Measurements from ENCODE around the gene DSP.

The DSP gene

DNA sequence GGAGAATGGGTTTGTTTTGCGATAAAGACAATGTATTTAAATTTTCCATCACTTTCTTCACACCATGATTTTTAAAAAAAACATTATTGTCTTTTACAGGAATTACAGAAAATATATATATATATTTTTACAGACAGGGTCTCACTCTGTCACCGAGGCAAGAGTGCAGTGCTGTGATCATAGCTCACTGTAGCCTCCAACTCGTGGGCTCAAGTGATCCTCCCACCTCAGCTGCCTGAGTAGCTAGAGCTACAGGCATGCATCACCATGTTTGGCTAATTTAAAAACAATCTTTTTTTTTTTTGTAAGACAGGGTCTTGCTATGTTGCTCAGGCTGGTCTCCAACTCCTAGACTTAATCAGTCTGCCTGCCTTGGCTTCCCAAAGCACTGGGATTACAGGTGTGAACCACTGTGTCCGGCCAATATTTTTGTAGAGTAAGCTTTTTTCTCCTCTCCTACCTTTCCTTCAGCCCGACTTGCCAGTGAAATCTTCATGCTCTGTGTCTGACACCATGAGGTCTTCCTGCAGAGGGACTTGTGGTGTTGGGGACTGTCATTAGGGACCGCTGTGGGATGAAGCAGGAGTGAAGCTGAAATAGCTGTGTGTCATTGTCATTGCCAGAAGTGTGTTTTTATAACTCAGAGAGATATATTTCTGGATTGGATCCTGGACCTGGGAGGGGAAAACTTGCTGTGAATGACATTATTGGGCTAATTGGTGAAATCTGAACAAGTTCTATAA is 13.2 kb downstream of the DSP start:
- H3K27me3 ChIP-seq (ENCODE audit: control insufficient read depth, insufficient read depth, low read length) = no peaks in the 10 kb centered on the region
- H3K36me3 ChIP-seq (ENCODE audit: control insufficient read depth, insufficient read depth, low read length) = peaks cover 6% of the 10 kb centered on the region
- H3K9me3 ChIP-seq (ENCODE audit: control insufficient read depth, insufficient read depth, low read length) = no peaks in the 10 kb centered on the region
- no peak overlapping the region for H3K4me3 ChIP-seq (ENCODE audit: low read depth, low read length)
- no peaks in the 10 kb centered on the region for H3K4me1 ChIP-seq (ENCODE audit: control insufficient read depth, insufficient read depth, low read length)
- H3K9ac ChIP-seq (ENCODE audit: low read depth, low read length) = no peak overlapping the region

DNA sequence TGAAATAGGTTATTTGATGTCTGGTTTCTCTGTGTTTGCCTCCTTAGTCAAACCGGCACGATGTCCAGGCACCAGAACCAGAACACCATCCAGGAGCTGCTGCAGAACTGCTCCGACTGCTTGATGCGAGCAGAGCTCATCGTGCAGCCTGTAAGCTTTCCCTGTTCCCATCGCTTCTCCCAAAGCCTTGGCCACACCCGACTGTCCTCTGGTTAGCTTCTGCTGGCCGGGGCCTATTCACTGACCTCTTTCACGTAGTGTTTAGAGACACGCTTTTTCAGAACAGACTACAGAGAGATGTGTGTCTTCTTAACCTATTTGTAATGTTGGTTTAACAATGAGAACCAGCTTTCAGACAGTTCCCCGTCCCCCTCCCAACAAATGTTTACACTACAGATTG is 14.2 kb downstream of the DSP start:
- Histone ChIP-seq H3K4me3 (ENCODE audit: low read depth, low read length) (no peak overlapping the region), H3K27me3 (ENCODE audit: control insufficient read depth, insufficient read depth, low read length) (no peaks in the 10 kb centered on the region), H3K9ac (ENCODE audit: low read depth, low read length) (no peak overlapping the region), H3K9me3 (ENCODE audit: control insufficient read depth, insufficient read depth, low read length) (no peaks in the 10 kb centered on the region), H3K4me1 (ENCODE audit: control insufficient read depth, insufficient read depth, low read length) (no peaks in the 10 kb centered on the region), H3K36me3 (ENCODE audit: control insufficient read depth, insufficient read depth, low read length) (peaks cover 6% of the 10 kb centered on the region)

DNA sequence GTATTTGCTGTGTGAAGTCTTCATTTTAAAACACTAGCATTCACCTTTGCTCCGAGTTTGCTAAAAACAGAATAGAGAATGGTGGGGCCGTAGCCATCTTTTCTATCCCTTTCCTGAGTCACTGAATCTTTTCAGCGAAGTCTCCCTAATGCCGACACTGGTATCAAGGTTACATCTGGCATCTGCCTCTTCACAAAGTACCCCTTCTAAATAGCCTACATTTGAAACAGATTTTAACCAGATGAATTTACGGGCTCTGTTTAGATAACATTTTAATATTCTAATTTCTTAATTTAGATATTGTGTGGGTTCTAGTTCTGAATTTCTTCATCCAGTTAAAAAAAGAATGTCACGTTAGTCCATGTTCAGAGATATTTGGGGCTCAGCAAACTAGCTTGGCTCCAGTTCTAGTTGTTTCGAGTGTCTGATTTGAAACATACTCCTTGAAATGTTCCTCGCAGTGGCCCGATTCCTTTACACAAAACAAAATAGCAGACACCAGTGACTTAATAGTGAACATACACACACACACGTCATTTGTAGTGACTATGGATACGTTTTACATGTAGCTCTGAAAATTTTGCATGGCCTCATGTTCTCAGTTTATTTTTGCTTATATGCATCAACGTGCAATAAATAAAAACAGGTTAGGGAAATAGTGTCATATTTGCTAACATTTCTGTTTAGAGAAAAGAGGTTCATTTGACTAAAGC is 15.1 kb downstream of the DSP start:
- H3K4me1 ChIP-seq (ENCODE audit: control insufficient read depth, insufficient read depth, low read length) = no peaks in the 10 kb centered on the region
- H3K36me3 ChIP-seq (ENCODE audit: control insufficient read depth, insufficient read depth, low read length) = peaks cover 6% of the 10 kb centered on the region
- no peak overlapping the region for H3K4me3 ChIP-seq (ENCODE audit: low read depth, low read length)
- no peaks in the 10 kb centered on the region for H3K27me3 ChIP-seq (ENCODE audit: control insufficient read depth, insufficient read depth, low read length)
- H3K9ac ChIP-seq (ENCODE audit: low read depth, low read length) = no peak overlapping the region
- no peaks in the 10 kb centered on the region for H3K9me3 ChIP-seq (ENCODE audit: control insufficient read depth, insufficient read depth, low read length)

DNA sequence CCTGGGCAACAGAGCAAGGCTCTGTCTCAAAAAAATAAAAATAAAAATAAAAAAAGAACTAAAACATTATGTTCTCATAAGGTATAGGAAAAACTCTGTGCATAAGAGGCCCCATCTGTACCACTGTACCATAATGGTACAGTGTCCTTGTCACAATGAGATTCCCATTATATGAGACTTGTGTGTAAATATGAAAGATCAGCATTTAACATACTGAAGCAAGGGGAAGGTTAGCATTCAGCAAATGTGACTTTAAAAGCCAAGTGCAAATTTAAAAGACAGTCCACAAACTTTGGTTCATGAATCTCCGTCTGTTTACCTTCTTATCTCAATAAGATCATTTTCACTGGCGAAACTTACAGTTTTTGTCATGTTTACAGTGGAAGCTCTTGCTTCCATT is 16.2 kb downstream of the DSP start:
- Histone ChIP-seq H3K4me1 (ENCODE audit: control insufficient read depth, insufficient read depth, low read length) (no peaks in the 10 kb centered on the region), H3K4me3 (ENCODE audit: low read depth, low read length) (no peak overlapping the region), H3K27me3 (ENCODE audit: control insufficient read depth, insufficient read depth, low read length) (no peaks in the 10 kb centered on the region), H3K9me3 (ENCODE audit: control insufficient read depth, insufficient read depth, low read length) (no peaks in the 10 kb centered on the region), H3K36me3 (ENCODE audit: control insufficient read depth, insufficient read depth, low read length) (peaks cover 6% of the 10 kb centered on the region), H3K9ac (ENCODE audit: low read depth, low read length) (no peak overlapping the region)

DNA sequence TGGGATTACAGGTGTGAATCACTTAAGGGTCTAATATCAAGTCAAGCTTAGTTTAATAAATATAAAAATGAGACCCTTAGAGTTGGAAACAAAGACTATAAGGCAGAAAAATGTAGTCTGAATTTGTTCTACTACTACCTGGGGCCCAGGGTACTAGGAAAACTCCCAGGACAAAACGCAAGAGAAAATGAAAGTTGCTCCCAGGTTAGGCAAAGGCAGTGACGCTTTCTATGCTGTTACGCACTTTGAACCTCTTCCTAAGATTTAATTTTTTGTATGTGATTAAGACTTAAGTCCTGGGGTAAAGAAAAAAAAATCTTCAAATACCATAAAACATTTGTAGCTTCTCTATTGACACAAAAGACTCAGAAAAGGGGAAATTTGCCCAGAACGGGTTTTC is 17.3 kb downstream of the DSP start:
- no peak overlapping the region for H3K4me3 ChIP-seq (ENCODE audit: low read depth, low read length)
- no peak overlapping the region for H3K9ac ChIP-seq (ENCODE audit: low read depth, low read length)
- no peaks in the 10 kb centered on the region for H3K27me3 ChIP-seq (ENCODE audit: control insufficient read depth, insufficient read depth, low read length)
- no peaks in the 10 kb centered on the region for H3K9me3 ChIP-seq (ENCODE audit: control insufficient read depth, insufficient read depth, low read length)
- peaks cover 6% of the 10 kb centered on the region for H3K36me3 ChIP-seq (ENCODE audit: control insufficient read depth, insufficient read depth, low read length)
- H3K4me1 ChIP-seq (ENCODE audit: control insufficient read depth, insufficient read depth, low read length) = no peaks in the 10 kb centered on the region

DNA sequence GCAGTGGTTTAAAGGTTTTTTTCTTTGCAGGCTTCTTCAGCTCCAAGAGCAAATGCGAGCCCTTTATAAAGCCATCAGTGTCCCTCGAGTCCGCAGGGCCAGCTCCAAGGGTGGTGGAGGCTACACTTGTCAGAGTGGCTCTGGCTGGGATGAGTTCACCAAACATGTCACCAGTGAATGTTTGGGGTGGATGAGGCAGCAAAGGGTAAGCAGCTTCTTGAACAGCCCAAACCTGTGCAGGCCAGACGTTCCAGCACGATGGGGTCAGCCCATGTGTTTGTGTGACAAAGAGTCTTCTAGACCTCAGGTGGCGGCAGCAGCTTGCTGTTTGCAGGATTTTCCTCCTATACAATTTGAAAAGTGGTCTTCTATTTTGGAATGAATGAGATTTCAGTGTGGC is 17.7 kb downstream of the DSP start:
- no peak overlapping the region for H3K4me3 ChIP-seq (ENCODE audit: low read depth, low read length)
- no peaks in the 10 kb centered on the region for H3K4me1 ChIP-seq (ENCODE audit: control insufficient read depth, insufficient read depth, low read length)
- no peaks in the 10 kb centered on the region for H3K27me3 ChIP-seq (ENCODE audit: control insufficient read depth, insufficient read depth, low read length)
- H3K9me3 ChIP-seq (ENCODE audit: control insufficient read depth, insufficient read depth, low read length) = no peaks in the 10 kb centered on the region
- peaks cover 6% of the 10 kb centered on the region for H3K36me3 ChIP-seq (ENCODE audit: control insufficient read depth, insufficient read depth, low read length)
- no peak overlapping the region for H3K9ac ChIP-seq (ENCODE audit: low read depth, low read length)

DNA sequence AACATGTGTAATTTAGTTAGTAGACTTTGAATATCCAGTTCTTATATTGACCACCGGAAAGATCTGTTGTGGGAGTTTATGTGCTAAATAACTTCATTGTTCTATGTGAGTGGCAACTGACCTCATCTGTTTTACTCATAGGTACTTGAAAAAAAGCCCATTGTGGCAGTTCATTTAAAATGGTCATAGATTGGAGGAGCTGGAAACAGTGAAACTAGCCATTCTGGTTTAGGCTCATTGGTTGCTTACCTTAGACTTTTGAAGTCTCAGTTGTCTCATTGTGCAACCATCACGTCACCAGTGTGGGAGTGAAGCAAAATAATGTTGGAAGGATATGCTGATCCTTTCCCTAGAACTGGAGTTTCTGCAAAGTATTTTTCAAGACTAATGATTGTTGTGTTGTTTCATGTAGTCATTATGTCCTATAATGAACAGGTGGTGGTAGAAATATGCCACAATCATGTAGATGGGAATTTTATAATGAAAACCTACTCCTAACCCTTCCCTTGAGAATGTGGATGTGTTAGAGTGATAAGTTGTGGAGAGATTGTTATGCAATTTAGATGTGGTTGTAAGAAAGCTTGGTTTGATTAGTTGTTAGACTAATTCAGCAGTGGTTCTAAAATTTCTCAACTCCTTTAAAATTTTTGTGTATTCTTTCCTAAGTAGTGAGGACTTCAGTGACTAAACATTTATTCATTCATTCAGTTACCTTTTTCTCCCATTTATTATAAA is 18.3 kb downstream of the DSP start:
- H3K9me3 ChIP-seq (ENCODE audit: control insufficient read depth, insufficient read depth, low read length) = no peaks in the 10 kb centered on the region
- no peaks in the 10 kb centered on the region for H3K27me3 ChIP-seq (ENCODE audit: control insufficient read depth, insufficient read depth, low read length)
- H3K4me3 ChIP-seq (ENCODE audit: low read depth, low read length) = no peak overlapping the region
- no peaks in the 10 kb centered on the region for H3K4me1 ChIP-seq (ENCODE audit: control insufficient read depth, insufficient read depth, low read length)
- peaks cover 6% of the 10 kb centered on the region for H3K36me3 ChIP-seq (ENCODE audit: control insufficient read depth, insufficient read depth, low read length)
- no peak overlapping the region for H3K9ac ChIP-seq (ENCODE audit: low read depth, low read length)

DNA sequence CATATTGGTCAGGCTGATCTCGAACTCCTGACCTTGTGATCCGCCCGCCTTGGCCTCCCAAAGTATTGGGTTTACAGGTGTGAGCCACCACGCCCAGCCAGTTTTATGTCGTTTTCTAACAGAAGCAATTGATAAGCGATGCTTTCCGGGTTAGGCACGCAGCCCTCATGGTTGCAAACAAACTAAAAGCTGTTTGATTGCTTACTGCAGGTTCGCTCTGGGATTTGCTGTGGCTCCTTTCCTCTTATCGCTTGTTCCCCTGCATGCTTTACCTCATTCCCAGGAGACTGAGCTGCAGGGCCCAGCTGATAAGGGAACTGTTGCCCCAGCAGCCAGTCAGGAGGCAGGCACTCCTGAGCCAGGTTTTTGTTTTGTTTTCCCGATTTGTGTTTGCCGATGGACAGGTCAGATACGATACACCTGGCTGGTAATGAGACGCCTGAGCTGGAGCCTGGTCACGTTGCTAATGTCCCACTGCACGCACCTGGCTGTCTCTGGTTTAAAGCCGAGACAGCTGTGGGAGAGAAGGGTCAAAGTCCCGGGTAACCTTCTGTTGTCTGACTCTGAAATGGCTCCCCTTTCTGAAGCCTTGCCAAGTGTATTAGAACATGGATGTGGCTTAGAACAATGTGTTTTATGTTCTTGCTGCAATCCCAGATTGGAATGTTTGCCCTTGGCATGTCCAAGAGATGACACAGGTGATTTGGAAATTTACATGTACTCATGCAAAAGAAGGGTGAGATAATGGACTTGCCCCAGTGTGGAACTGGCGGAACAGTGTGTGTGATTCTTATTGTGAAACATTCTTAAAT is 19.9 kb downstream of the DSP start:
- Histone ChIP-seq H3K4me1 (ENCODE audit: control insufficient read depth, insufficient read depth, low read length) (no peaks in the 10 kb centered on the region), H3K9me3 (ENCODE audit: control insufficient read depth, insufficient read depth, low read length) (no peaks in the 10 kb centered on the region), H3K27me3 (ENCODE audit: control insufficient read depth, insufficient read depth, low read length) (no peaks in the 10 kb centered on the region), H3K9ac (ENCODE audit: low read depth, low read length) (no peak overlapping the region), H3K36me3 (ENCODE audit: control insufficient read depth, insufficient read depth, low read length) (peaks cover 10% of the 10 kb centered on the region), H3K4me3 (ENCODE audit: low read depth, low read length) (no peak overlapping the region)

DNA sequence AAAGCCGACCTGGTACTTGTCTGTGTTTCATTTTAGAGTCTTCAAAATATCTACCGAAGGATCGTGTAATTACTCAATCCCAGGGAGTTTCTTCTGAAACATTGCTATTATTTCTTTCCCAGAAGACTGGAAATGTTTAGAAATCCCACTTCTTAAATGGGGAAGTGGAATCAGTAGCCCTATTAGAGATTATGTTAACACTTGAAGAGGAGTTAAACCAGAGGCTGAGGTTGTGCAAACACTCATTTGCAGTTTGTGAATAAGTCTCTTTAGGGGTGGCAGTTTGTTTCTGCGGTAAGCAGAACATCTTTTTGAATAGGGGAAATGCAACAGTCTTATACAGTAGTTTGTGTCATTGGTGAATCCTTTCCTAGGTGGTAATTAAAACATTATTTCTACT is 21.3 kb downstream of the DSP start:
- Histone ChIP-seq H3K9me3 (ENCODE audit: control insufficient read depth, insufficient read depth, low read length) (no peaks in the 10 kb centered on the region), H3K36me3 (ENCODE audit: control insufficient read depth, insufficient read depth, low read length) (peaks cover 12% of the 10 kb centered on the region), H3K27me3 (ENCODE audit: control insufficient read depth, insufficient read depth, low read length) (no peaks in the 10 kb centered on the region), H3K4me1 (ENCODE audit: control insufficient read depth, insufficient read depth, low read length) (no peaks in the 10 kb centered on the region), H3K9ac (ENCODE audit: low read depth, low read length) (no peak overlapping the region), H3K4me3 (ENCODE audit: low read depth, low read length) (no peak overlapping the region)

DNA sequence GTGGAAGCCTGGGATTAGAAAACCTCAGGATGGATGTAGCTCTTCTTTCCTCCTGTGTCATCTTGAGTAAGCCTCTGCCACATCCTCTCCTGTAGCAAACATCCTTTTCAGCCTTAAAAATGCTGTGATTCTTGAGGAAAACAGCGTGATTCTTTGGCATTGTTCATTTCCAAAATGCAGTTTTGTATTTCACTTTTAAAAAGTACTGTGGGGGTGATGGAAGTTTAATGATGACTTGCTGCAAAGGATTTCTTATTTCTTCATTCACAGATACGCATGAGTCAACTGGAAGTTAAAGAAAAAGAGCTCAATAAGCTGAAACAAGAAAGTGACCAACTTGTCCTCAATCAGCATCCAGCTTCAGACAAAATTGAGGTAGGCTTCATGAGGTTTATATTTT is 24.6 kb downstream of the DSP start:
- H3K4me3 ChIP-seq (ENCODE audit: low read depth, low read length) = no peak overlapping the region
- H3K9ac ChIP-seq (ENCODE audit: low read depth, low read length) = no peak overlapping the region
- no peaks in the 10 kb centered on the region for H3K27me3 ChIP-seq (ENCODE audit: control insufficient read depth, insufficient read depth, low read length)
- no peaks in the 10 kb centered on the region for H3K4me1 ChIP-seq (ENCODE audit: control insufficient read depth, insufficient read depth, low read length)
- H3K36me3 ChIP-seq (ENCODE audit: control insufficient read depth, insufficient read depth, low read length) = peaks cover 17% of the 10 kb centered on the region
- no peaks in the 10 kb centered on the region for H3K9me3 ChIP-seq (ENCODE audit: control insufficient read depth, insufficient read depth, low read length)

DNA sequence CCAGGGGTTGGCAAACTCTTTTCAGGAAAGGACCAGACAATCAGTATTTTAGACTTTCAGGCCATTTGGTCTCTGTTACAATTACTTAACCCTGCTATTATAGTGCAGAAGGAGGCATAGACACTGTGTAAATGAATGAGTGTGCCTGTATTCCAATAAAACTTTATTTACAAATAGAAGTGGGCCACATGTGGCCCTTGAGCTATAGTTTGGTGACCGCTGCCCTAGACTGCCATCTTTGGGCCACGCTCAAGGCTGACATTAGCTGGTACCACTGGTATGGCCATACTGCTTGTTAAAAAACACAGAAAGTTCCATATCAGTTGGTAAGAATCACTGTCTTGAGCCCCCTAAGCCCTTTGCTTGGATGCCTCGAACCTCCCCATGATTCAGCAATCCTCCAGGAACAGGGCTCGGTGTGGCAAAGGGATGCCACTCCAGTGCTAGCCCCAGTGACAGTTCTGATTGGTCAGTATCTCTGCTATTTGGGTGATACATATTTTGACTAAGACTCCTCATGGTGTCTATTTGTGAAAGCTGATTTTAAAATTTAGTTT is 25.2 kb downstream of the DSP start:
- peaks cover 17% of the 10 kb centered on the region for H3K36me3 ChIP-seq (ENCODE audit: control insufficient read depth, insufficient read depth, low read length)
- no peaks in the 10 kb centered on the region for H3K9me3 ChIP-seq (ENCODE audit: control insufficient read depth, insufficient read depth, low read length)
- H3K27me3 ChIP-seq (ENCODE audit: control insufficient read depth, insufficient read depth, low read length) = no peaks in the 10 kb centered on the region
- no peak overlapping the region for H3K9ac ChIP-seq (ENCODE audit: low read depth, low read length)
- H3K4me3 ChIP-seq (ENCODE audit: low read depth, low read length) = no peak overlapping the region
- H3K4me1 ChIP-seq (ENCODE audit: control insufficient read depth, insufficient read depth, low read length) = no peaks in the 10 kb centered on the region
